GM21360 (cell line): ENCODE data around the gene CRYGN.

Source experiments
- ATAC-seq: cut with Tn5 transposase; IDR thresholded peaks from one replicate; pipeline ENCODE4 v1.9.1; 2021; ENCODE audit warnings: mild to moderate bottlenecking, moderate library complexity; ENCODE audit not compliant: unreplicated experiment

Gene CRYGN

GRCh38 chr7:151408839-151409666 lies 30.9 kb downstream of the CRYGN start:
- peak; percentile 61 for ATAC-seq

GRCh38 chr7:151408498-151408838 lies 31.5 kb downstream of the CRYGN start:
- ATAC-seq = no peak

GRCh38 chr7:151406886-151407583 lies 32.9 kb downstream of the CRYGN start:
- no peak for ATAC-seq

- ATAC-seq = no peak
These were observed 33.7 kb downstream of the CRYGN start for GRCh38 chr7:151406051-151406875.

- ATAC-seq = no peak
These were observed 34.4 kb downstream of the CRYGN start for GRCh38 chr7:151405588-151405987.

- no peak for ATAC-seq
These were observed 34.9 kb downstream of the CRYGN start for GRCh38 chr7:151405056-151405455.

GRCh38 chr7:151404216-151405011 lies 35.5 kb downstream of the CRYGN start:
- ATAC-seq = no peak

- no peak for ATAC-seq
These were observed 36.2 kb downstream of the CRYGN start for GRCh38 chr7:151403764-151404163.

- ATAC-seq = no peak
These were observed 37.7 kb downstream of the CRYGN start for GRCh38 chr7:151402029-151402835.

GRCh38 chr7:151400626-151401315 lies 39.2 kb downstream of the CRYGN start:
- ATAC-seq = peak; percentile 94

GRCh38 chr7:151399906-151400305 lies 40.0 kb downstream of the CRYGN start:
- no peak for ATAC-seq

- ATAC-seq = no peak
These were observed 40.7 kb downstream of the CRYGN start for GRCh38 chr7:151399305-151399601.

GRCh38 chr7:151398446-151399304 lies 41.3 kb downstream of the CRYGN start:
- ATAC-seq = no peak

- ATAC-seq = no peak
These were observed 42.9 kb downstream of the CRYGN start for GRCh38 chr7:151397026-151397425.

- no peak for ATAC-seq
These were observed 43.5 kb downstream of the CRYGN start for GRCh38 chr7:151396328-151396970.

GRCh38 chr7:151395036-151395367 lies 44.9 kb downstream of the CRYGN start:
- ATAC-seq = no peak

GRCh38 chr7:151394076-151395035 lies 45.6 kb downstream of the CRYGN start:
- ATAC-seq = no peak
